Left lobe of liver (tissue), 2 donors: ENCODE results near the gene DDAH1. TPM values are rescaled to one million over a fixed set of nuclear protein-coding genes. Genes with fewer than 3 reads are reported as not detected.
"Not testable (repeated sequence)": the region's sequence is repeated elsewhere in the genome, so short reads cannot be mapped to it uniquely, and the experiment has no call there.

Experiments used
- ATAC-seq: fragments of 200-7000 bp; cut with Tn5 transposase; one replicate; pipeline ENCODE4 v1.9.1; 2020; ENCODE audit warnings: mild to moderate bottlenecking, moderate library complexity
- DNase-seq: peaks from one replicate; pipeline ENCODE4 v3.0.0-alpha.2; 2020; ENCODE audit warnings: low spot score
- total RNA-seq: library from RNA; stranded (reverse); gene quantifications from one replicate; pipeline ENCODE4 v1.2.1, GENCODE V29; 2021
- donor health status: DM: no; HTN: no; CAD: no; lungs with moderate emphysema.
- donor health status: DM: no; HTN: yes; CAD: no.

Gene DDAH1
- total RNA-seq, 1 donor from 2014 or later = 70.6 TPM

DNA sequence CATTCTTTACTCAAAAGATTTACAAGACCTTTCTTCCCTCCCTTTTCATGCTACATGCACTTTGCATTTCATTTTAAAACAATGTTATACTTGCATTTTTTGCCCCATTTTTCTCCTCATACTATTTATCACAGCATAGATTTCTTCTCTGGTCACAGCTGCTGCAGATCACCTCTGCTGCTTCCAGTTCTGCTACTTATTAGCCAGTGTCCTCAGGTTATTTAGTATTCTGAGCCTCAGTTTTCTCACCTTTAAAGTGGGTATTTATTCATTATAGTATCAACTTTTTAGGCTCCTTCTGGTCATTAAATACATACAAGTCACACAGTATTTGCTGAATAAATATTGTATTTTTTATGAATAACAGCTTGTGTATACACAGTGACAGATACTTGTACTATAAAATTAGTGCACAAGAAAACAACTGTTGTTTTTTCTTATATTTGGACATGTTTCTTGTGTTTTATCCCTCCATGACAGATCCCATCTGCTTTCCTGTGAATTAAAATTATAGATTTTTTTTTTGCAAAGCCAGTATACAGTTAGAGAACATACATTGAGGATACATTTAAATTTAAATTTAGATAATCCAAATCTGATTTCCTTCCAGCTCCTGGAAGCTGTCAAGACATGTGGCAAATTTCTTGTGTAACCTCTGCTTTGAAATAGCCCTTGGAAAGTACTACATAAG lies 103.2 kb downstream of the DDAH1 start:
- no peak for DNase-seq
- ATAC-seq = no peak

DNA sequence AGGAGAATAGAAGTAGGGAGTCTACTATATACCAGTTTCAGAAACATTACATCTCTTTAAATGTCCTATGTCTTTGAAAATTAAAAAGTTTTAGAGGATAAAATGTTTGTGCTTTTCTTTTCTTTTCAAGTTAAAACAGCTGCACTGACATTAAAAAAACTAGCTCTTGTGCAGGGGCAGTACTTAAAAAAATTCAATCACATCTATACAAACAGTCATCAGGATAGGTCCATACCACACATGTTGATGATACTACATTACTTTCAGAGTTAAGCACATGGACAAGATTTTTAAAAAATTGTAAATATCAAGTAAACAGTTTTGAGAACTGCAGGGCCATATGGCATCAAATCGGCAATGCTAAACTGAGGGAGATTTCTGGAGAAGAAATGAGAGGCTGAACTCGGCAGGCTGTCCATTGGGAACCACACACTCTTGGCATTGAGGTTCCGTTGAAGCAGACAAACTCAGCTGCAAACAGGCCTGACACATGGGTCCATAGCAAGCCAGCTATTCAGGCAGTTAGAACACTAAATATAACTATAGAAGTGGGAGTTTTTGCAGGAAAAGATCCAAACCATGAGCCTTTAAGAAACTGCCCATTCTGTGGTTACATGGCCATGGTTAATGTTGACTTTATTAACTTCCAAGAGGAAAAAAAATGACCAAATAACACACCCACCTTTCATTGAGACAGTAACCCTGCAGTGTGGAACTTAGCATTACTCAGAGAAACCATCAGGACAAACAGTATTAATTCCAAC lies 104.0 kb downstream of the DDAH1 start:
- DNase-seq = no peak
- ATAC-seq = peak; percentile 47

DNA sequence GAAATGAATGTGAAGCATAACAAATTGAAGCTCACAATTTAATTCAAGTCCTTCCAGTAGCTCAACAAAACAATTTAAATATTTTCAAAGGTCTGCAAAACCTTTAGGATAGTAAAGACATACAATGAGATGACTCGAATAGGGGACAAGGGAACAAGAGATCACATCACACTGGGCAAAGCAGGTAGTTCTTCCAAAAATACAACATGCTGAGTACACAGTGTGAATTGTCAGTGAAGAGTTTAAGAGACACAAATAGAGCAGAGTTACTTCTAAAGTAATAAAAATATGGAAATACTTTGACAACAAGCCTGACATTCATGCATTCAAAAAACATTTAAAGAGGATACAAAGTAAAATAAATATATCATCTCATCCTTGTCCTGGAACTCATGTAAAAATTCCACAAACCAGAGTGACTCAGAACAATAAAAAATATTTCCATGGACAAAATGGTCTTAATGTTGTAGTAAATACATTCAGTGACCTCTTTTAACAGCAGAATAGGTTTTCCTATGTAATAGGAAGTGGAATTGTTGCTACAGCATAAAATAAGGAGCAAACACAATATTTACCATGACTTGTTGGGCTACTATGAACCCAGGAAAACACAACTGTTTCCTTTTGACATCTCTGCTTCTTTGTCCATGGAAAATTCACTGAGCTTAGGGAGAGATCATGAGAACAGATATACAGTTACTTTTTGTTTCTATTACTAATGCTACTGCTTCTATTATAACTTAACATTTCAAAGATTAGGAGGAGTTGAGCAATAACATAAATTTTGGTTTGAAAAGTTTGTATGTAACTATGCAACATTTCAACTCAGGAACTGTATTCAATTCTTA lies 104.9 kb downstream of the DDAH1 start:
- ATAC-seq = no peak

DNA sequence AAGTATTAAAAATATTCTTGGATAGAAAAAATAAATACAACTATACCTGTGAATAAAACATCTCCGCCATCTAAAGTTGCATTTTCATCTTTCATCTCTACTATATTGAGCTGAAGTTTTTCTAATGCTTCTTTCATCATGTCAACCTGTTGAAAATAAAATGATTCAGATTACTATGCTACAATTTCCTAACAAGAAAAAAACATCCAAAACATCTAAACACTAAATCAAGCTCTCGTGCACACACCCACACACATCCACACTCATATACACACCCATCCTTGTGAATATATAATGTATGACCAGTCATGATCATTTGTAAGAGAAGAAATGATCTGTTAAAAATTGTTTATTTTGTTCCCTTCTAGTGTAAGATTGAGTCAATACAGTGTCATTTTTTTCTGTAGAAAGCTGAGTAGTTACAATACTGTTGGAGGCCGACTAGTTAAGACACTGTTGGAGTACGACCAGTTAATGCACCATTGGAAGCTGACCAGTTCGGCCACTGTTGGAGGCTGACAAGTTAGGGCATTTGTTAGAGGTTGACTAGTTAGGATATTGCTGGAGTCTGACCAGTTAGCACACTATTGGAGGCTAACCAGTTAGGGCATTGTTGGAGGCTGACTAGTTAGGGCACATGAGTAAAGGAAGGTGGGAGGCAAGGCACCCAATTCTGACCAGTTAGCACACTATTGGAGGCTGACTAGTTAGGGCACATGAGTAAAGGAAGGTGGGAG lies 106.1 kb downstream of the DDAH1 start:
- DNase-seq = no peak
- no peak for ATAC-seq

More for the DNA sequence above, 104.9 kb downstream of the DDAH1 start:
- no peak for DNase-seq

DNA sequence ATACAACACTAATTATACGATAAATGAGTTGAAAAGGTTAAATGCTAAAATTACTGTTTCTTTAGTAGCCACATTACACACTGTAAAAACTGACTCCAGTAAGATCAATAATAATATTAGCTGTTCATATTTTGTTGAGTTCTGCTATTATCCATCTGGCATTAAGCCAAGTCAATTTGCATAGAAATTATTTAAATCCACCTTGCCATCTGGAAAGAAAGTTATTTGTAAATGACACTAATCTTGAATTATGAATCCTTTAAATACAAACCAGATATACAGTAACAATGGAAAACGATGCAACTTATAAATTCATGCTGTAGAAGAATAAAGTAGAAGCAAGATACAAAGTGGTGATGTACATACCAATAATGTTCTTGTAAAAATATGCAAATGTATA lies 107.1 kb downstream of the DDAH1 start:
- DNase-seq (no peak), ATAC-seq (no peak)

DNA sequence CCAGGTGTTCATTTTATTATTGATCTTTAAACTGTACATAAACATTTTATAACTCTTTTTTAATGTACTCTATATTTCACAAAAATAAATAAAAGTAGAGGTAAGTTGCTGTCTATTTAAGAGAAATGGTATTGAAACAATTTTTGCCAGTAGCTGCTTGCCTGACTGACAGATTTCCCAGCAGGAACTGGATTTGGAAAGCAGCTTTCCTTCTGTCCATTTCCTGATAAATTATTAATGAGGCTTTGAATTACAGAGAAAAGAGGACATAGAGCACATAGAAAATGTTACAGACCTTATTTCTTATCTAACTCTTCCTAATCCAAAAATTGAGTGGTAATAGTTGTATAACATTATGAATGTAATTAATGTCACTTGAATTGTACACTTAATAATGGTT lies 108.8 kb downstream of the DDAH1 start:
- DNase-seq = no peak
- peak; percentile 80 for ATAC-seq

DNA sequence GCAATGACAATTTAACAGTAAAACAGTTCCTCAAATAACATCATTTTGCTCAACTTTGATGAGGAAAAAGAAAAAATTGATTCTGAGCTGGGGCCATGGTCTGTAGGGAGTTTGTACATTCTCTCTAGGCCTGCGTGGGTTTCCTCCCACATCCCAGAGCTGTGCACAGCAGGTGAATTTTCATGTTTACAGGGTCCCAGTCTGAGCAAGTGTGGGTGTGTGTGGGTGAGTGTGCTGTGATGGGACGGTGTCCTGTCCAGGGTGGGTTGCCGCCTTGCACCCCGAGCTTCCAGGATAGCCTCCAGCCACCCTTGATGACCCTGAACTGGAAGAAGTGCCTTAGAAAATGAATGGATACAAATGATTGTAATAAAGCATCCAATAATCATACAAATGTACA lies 112.9 kb downstream of the DDAH1 start:
- DNase-seq (no peak), ATAC-seq (no peak)

DNA sequence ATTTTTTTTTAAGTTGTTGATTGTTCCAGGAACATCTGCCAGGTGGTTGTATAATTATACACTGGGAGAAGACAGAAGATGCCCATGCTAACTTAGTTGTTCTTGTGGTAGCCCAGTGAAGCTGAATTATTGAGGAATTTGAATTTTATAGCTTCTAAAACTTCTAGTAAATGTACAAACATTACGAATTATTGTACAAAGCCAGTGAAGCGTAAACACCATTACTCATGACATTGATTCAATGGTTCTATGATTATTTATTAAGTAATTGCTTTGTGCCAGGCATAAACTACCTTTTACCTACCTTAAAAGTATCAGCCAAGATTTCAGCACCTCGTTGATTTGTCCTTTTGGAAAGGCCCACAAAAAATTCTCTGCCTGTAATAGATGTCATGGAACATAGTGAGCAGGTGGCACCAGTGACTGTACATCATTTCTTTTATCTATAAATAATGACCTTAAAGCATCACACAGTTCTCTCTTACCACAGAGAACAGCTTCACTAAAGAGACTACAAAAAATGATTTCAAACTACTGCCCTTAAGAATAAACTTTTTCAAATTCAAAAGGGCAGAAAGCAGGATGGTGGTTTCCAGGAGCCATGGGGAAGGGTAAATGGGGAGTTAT lies 113.6 kb downstream of the DDAH1 start:
- ATAC-seq (no peak), DNase-seq (no peak)

DNA sequence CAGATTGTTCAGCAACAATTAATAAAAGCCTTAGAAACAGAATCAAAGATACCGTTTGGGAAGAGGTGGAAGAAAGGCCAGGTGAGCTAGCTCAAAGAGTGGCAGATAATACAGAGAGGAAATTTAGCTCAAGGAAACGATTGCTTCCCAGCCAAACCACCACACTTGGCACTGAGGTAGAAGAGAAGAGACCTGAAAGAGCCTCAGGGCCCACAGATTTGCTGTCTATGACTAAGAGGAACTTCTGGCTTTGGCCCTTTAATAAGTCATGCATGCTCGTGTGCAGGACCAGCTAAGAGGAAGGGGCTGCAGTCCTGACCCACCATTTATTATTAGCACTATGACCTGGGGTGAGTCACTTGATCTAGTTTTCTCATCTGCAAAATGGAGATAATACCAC lies 115.7 kb downstream of the DDAH1 start:
- DNase-seq (no peak), ATAC-seq (no peak)

DNA sequence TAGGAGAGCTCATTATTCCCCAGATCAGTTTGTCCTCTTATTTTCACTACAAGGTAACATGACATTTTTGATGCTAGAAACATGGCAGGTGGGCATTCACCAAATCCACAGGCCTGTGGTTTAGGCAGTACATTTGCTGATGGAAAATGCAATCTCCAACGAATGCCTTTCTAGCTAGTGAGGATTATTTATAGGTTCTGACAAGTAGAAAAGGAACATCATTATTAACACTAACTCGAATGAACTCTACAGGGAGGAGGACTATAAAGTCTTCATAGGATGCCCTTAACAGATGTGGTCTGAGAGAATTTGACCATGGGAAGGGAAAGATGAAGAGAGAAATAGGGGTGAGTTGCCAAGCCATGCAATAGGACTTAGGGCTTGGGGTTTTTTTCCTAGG lies 117.1 kb downstream of the DDAH1 start:
- ATAC-seq (no peak), DNase-seq (no peak)

DNA sequence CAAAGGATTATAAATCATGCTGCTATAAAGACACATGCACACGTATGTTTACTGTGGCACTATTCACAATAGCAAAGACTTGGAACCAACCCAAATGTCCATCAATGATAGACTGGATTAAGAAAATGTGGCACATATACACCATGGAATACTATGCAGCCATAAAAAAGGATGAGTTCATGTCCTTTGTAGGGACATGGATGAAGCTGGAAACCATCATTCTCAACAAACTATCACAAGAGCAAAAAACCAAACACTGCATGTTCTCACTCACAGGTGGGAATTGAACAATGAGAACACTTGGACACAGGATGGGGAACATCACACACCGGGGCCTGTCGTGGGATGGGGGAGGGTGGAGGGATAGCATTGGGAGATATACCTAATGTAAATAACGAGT lies 117.7 kb downstream of the DDAH1 start:
- not testable (repeated sequence) for ATAC-seq, DNase-seq

DNA sequence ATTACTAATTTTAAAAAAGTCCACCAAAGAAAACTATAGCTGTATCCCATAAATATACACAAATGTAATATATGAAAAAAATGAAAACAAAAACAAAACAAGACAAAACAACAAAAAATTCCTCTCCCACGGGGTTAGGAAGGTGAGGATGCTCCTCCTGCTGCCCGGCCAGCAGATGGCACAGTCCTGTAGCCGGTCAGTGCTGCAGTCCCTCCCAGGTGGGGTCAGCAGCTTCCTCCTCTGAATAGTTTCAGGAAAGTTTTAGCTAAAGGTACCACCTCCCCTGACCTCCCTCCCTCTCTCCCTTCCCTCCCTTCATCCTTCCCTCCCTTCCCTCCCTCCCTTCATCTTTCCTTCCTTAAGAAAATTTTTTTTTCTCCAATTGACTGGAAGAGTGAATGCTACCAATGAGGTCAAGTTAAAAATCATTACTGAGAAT lies 120.7 kb downstream of the DDAH1 start:
- DNase-seq = no peak
- peak; percentile 97 for ATAC-seq

DNA sequence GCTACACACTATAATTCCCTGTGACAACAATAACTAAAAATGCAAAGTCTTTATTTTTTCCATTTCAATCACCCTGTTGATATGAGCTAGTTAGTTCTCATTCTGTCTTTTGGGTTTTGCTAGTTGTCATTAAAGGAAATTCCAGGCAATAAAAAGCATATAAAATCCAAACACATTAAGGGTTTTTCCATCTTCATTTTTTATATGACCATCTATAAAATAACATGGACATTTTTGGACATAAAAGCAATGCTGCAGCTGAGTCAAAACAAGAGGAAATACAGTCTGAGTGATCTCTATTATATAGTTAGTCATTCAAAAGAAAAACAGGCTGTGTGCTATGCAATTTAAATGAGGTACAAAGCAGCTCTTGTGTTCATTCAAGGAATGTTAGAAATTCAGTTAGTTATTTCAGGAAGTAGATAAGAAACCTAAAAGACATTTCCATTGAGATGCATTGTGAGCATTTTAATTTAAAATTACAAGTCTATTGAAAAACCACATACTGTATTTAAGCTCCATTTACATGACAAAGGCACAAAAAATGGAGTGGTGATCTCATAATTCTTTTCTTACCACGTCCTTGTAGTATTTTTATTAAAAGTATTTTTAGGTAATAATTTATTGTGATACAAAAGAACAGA lies 121.2 kb downstream of the DDAH1 start:
- no peak for DNase-seq
- ATAC-seq = no peak

DNA sequence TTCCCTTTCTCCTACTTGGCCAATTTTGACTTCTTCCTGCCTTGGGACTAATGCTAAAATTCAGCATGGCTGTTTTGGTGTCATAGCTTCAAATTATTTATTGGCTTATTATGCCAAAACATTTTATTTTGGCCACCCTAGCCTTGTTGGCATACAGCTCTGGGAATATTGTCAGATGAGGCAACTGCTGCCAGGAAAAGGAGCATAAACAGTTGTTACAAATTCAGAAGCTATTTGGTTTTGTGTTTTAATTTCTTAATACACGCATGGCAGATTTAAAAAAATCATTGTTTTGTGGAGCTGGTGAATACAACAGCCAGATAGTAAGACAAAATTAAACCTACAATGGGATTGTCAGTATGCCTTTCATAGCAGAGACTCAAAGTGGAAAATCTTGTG lies 121.7 kb downstream of the DDAH1 start:
- ATAC-seq (peak; percentile 26), DNase-seq (no peak)

DNA sequence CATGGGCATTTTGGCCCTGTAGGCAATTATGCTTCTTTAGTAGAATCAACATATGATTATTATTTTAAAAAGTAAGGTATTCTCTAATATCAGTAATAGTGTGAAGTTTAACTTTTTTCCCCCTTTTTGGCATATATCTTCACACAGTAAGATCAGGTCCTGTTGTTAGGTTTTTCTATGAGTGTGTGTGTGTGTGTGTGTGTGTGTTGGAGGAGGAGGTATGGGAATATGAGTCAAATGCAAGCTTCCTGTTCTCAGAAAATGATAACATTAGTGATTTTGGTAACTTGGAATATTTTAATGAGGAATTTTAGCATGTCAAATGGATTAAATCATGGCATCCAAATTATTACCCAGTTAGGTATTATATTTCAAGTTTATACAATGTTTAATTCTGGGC lies 122.8 kb downstream of the DDAH1 start:
- no peak for DNase-seq
- ATAC-seq = no peak

DNA sequence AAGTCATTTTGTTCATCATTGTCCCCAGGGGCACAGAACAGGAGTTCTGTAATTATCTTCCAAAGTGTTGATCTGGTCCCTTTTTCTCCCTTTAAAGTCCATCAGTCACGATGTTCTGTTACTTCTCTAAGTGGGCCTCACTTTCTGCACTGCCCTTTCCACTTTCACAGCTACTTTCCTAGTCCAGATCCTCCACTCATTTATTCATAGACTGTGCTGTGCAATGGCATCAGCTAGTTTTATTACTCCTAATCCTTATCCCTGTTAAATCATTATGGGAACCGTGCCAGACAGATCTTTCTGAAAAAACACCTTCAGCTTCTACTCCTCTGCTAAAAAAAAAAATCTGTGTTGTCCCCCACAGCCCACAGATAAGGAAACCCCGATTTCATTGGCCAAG lies 124.5 kb downstream of the DDAH1 start:
- no peak for DNase-seq
- ATAC-seq = no peak

DNA sequence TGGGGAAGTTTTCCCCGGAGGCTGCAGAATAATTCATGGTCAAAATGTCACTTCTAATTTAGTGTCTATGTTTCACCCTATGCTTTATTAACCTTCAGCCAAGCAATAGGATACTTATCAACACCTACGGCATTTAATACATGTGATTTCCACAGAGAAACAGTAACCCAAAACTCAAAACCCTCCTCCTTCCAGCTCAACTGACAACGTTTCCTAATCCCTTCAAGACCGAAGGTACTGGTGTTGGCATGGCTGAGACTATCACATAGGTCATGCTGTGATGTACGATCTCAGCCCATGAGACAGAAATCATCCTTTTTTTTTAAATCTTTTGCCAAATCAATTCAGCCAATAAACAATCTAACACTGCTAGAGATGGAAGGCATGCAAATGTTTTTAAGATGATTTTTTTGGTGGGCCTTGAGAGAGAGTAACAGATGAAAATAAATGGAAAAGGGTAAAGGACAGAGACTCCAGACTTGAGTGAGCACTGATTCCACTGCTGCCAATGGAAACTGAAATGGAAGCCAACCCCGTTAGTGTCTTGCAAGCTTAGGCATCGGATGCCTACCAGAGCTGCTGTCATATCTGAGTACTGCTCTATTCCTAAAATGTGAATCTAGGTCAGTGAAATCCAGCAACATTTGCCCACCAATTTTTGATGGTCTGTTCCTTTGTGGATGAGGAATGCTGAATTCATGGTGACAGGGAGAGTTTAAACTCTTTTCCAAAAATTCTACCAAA lies 125.1 kb downstream of the DDAH1 start:
- DNase-seq = no peak
- no peak for ATAC-seq

DNA sequence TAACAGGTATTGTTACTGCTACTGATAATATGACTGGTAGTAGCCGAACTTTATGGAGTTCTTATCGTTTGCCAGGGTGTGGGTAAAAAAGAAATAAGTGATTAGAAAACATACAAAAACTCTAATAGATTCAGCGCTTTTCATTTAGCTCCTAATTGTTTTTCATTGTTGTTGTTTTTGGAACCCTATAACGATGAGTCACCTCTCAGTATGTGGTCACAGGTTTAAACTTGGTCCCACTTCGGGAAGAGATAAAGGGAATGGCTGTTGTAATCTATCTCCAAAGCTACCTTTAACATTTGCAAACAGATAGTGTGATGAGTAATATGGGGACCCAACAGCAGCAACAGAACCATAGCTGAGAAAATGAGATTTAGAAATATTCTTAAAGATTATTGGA lies 125.9 kb downstream of the DDAH1 start:
- ATAC-seq = peak; percentile 18

DNA sequence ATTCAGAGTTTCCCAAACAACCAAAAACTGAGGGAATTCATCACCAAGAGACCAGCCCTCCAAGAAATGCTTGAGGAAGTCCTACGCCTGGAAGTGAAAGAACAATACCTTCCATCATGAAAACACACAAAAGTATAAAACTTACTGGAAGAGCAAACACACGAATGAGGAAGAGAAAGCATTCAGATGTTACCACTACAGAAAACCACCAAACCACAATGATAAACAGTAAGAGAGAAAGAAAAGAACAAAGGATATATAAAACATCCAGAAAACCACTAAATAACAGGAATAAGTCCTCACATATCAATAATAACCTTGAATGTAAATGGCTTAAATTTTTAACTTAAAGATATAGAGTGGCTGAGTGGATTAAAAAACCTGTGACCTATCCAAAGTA lies 130.0 kb downstream of the DDAH1 start:
- DNase-seq (no peak), ATAC-seq (no peak)

More for the DNA sequence above, 125.9 kb downstream of the DDAH1 start:
- DNase-seq = no peak
